Activated CD8-positive, alpha-beta T cell treated with anti-CD3 and anti-CD28 coated beads, Interleukin-2, amount 10 ng/mL, durations not matched to agents 7 days and 5 days (primary cell): ENCODE data around the gene EVA1A. TPM values are rescaled to one million over a fixed set of nuclear protein-coding genes. Genes with fewer than 3 reads are reported as not detected.

Experiments used
- ATAC-seq: fragments of 150-1000 bp; cut with Tn5 transposase; one replicate; pipeline ENCODE4 v1.10.0; 2021; ENCODE audit warnings: moderate library complexity
- CTCF ChIA-PET: fragments of 350-600 bp; sonication (Branson Sonifier 250); formaldehyde crosslinking; loops from one replicate; lab custom pipeline; 2021; ENCODE audit warnings: antibody characterized with exemption; lab: Charles Lee
- POLR2A ChIA-PET: fragments of 350-600 bp; sonication (Branson Sonifier 250); formaldehyde crosslinking; loops from one replicate; lab custom pipeline; 2021; ENCODE audit warnings: antibody characterized with exemption; lab: Charles Lee
- DNase-seq: peaks from one replicate; pipeline ENCODE4 v3.0.0-alpha.2; 2020
- H3K27ac Mint-ChIP-seq: one replicate; pipeline ENCODE4 v1.8.0; 2021; ENCODE audit warnings: mild to moderate bottlenecking, mixed read lengths
- H3K27me3 Mint-ChIP-seq: one replicate; pipeline ENCODE4 v1.8.0; 2021; ENCODE audit warnings: low read depth, mixed read lengths
- H3K36me3 Mint-ChIP-seq: one replicate; pipeline ENCODE4 v1.8.0; 2021; ENCODE audit warnings: low read depth, mixed read lengths
- H3K4me1 Mint-ChIP-seq: one replicate; pipeline ENCODE4 v1.8.0; 2021; ENCODE audit warnings: low read depth, mixed read lengths
- H3K4me3 Mint-ChIP-seq: one replicate; pipeline ENCODE4 v1.8.0; 2021; ENCODE audit warnings: mild to moderate bottlenecking, mixed read lengths
- H3K9me3 Mint-ChIP-seq: one replicate; pipeline ENCODE4 v1.8.0; 2022; ENCODE audit warnings: mixed read lengths; ENCODE audit not compliant: insufficient read depth
- total RNA-seq, 2 experiments: library from RNA; stranded (reverse); gene quantifications; one replicate each; pipeline ENCODE4 v1.2.3, GENCODE V29; 2021

The EVA1A gene
- total RNA-seq, 2 experiments from 2014 or later, result not detected

- DNase-seq, result no peak
- Mint-ChIP-seq H3K36me3 (no peaks in the 10 kb centered on the region), H3K27me3 (peaks cover 3% of the 10 kb centered on the region), H3K27ac (no peak overlapping the region), H3K9me3 (no peaks in the 10 kb centered on the region), H3K4me1 (no peaks in the 10 kb centered on the region), H3K4me3 (no peak overlapping the region)
- no peak for ATAC-seq
- ChIA-PET CTCF (no interaction called here), POLR2A (no interaction called here)
Observed at GRCh38 chr2:75517547-75518230, 43.0 kb downstream of the EVA1A start.

GRCh38 chr2:75516378-75517360 lies 44.1 kb downstream of the EVA1A start:
- Mint-ChIP-seq H3K27me3 (peaks cover 3% of the 10 kb centered on the region), H3K4me3 (no peak overlapping the region), H3K9me3 (no peaks in the 10 kb centered on the region), H3K4me1 (no peaks in the 10 kb centered on the region), H3K27ac (no peak overlapping the region), H3K36me3 (no peaks in the 10 kb centered on the region)
- ATAC-seq (no peak), DNase-seq (no peak)
- POLR2A ChIA-PET, result no interaction called here
- CTCF ChIA-PET, result no interaction called here

- CTCF ChIA-PET, result no interaction called here
- POLR2A ChIA-PET, result no interaction called here
- Mint-ChIP-seq H3K9me3 (no peaks in the 10 kb centered on the region), H3K36me3 (no peaks in the 10 kb centered on the region), H3K27ac (no peak overlapping the region), H3K4me3 (no peak overlapping the region), H3K27me3 (peaks cover 3% of the 10 kb centered on the region), H3K4me1 (no peaks in the 10 kb centered on the region)
- no peak for ATAC-seq
- no peak for DNase-seq
Observed at GRCh38 chr2:75515584-75516368, 45.0 kb downstream of the EVA1A start.

GRCh38 chr2:75513616-75514170 lies 47.0 kb downstream of the EVA1A start:
- no peaks in the 10 kb centered on the region for H3K27me3 Mint-ChIP-seq
- no peak overlapping the region for H3K4me3 Mint-ChIP-seq
- H3K9me3 Mint-ChIP-seq, result peaks cover 2% of the 10 kb centered on the region
- ChIA-PET POLR2A (no interaction called here), CTCF (no interaction called here)
- DNase-seq (no peak), ATAC-seq (no peak)
- no peaks in the 10 kb centered on the region for H3K4me1 Mint-ChIP-seq
- no peaks in the 10 kb centered on the region for H3K36me3 Mint-ChIP-seq
- no peak overlapping the region for H3K27ac Mint-ChIP-seq

GRCh38 chr2:75512455-75513212 lies 48.1 kb downstream of the EVA1A start:
- ChIA-PET CTCF (no interaction called here), POLR2A (no interaction called here)
- H3K4me1 Mint-ChIP-seq, result no peaks in the 10 kb centered on the region
- no peak overlapping the region for H3K4me3 Mint-ChIP-seq
- H3K36me3 Mint-ChIP-seq, result no peaks in the 10 kb centered on the region
- H3K9me3 Mint-ChIP-seq, result peaks cover 5% of the 10 kb centered on the region
- no peak for DNase-seq
- no peak for ATAC-seq
- no peaks in the 10 kb centered on the region for H3K27me3 Mint-ChIP-seq
- no peak overlapping the region for H3K27ac Mint-ChIP-seq

- Mint-ChIP-seq H3K9me3 (peaks cover 5% of the 10 kb centered on the region), H3K36me3 (no peaks in the 10 kb centered on the region), H3K27me3 (no peaks in the 10 kb centered on the region), H3K4me3 (no peak overlapping the region), H3K27ac (no peak overlapping the region), H3K4me1 (no peaks in the 10 kb centered on the region)
- DNase-seq (no peak), ATAC-seq (no peak)
- POLR2A ChIA-PET, result no interaction called here
- CTCF ChIA-PET, result no interaction called here
Observed at GRCh38 chr2:75506101-75506697, 54.5 kb downstream of the EVA1A start.

- Mint-ChIP-seq H3K27me3 (no peaks in the 10 kb centered on the region), H3K36me3 (no peaks in the 10 kb centered on the region)
- POLR2A ChIA-PET, result no interaction called here
Observed at GRCh38 chr2:75505012-75505411, 55.7 kb downstream of the EVA1A start.

GRCh38 chr2:75503048-75503607 lies 57.6 kb downstream of the EVA1A start:
- H3K27me3 Mint-ChIP-seq, result no peaks in the 10 kb centered on the region
- CTCF ChIA-PET, result no interaction called here
- DNase-seq (no peak), ATAC-seq (no peak)
- H3K4me3 Mint-ChIP-seq, result no peak overlapping the region
- no peak overlapping the region for H3K27ac Mint-ChIP-seq
- POLR2A ChIA-PET, result no interaction called here
- H3K36me3 Mint-ChIP-seq, result no peaks in the 10 kb centered on the region
- no peaks in the 10 kb centered on the region for H3K4me1 Mint-ChIP-seq
- no peaks in the 10 kb centered on the region for H3K9me3 Mint-ChIP-seq

More at GRCh38 chr2:75505012-75505411, 55.7 kb downstream of the EVA1A start:
- no peak for ATAC-seq
- DNase-seq, result no peak
- Mint-ChIP-seq H3K9me3 (peaks cover 5% of the 10 kb centered on the region), H3K4me3 (no peak overlapping the region), H3K27ac (no peak overlapping the region), H3K4me1 (no peaks in the 10 kb centered on the region)
- CTCF ChIA-PET, result no interaction called here

GRCh38 chr2:75500633-75501032 lies 60.1 kb downstream of the EVA1A start:
- H3K4me3 Mint-ChIP-seq, result no peak overlapping the region
- H3K9me3 Mint-ChIP-seq, result no peaks in the 10 kb centered on the region
- H3K27me3 Mint-ChIP-seq, result peaks cover 2% of the 10 kb centered on the region
- ChIA-PET CTCF (no interaction called here), POLR2A (no interaction called here)
- DNase-seq (no peak), ATAC-seq (no peak)
- no peaks in the 10 kb centered on the region for H3K4me1 Mint-ChIP-seq
- no peak overlapping the region for H3K27ac Mint-ChIP-seq
- H3K36me3 Mint-ChIP-seq, result no peaks in the 10 kb centered on the region

- H3K27me3 Mint-ChIP-seq, result peaks cover 2% of the 10 kb centered on the region
- ATAC-seq, result no peak
- H3K4me3 Mint-ChIP-seq, result no peak overlapping the region
- CTCF ChIA-PET, result no interaction called here
- no peaks in the 10 kb centered on the region for H3K36me3 Mint-ChIP-seq
- H3K27ac Mint-ChIP-seq, result no peak overlapping the region
- no peaks in the 10 kb centered on the region for H3K4me1 Mint-ChIP-seq
- no peak for DNase-seq
- no peaks in the 10 kb centered on the region for H3K9me3 Mint-ChIP-seq
- POLR2A ChIA-PET, result no interaction called here
Observed at GRCh38 chr2:75499534-75499933, 61.2 kb downstream of the EVA1A start.
